ENCODE measurements around the gene GRWD1. TPM values are rescaled to one million over a fixed set of nuclear protein-coding genes. Genes with fewer than 3 reads are reported as not detected.

GRWD1 gene
- total RNA-seq, 1 experiment from 2014 or later, result 56.7 TPM

DNA sequence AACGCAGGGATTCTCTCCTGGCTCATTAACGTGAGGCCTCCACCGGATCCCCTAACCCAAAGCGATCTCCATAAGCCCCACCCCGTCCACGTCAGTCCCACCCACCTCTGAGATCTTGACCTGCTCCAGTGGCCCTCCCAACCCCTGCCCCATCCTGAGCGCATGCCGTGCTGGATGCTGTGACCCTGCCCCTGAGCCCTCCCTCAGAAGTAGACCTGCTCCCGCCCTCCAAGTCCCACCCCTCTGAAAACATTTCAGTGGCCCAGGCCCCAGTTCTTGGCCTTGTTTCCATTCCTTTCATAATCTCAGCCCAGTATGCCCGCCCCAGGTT is 46.0 kb downstream of the GRWD1 start:
- Histone ChIP-seq H3K9me3 (ENCODE audit: control insufficient read depth, insufficient read depth, low read depth, low read length) (no peaks in the 10 kb centered on the region), H3K27me3 (ENCODE audit: control insufficient read depth, insufficient read depth, low read length) (no peaks in the 10 kb centered on the region), H3K4me3 (ENCODE audit: low read depth in 2 of 2, low read length in 2 of 2) (no peak overlapping the region), H3K27ac (ENCODE audit: low read length) (no peak overlapping the region), H3K4me1 (ENCODE audit: control insufficient read depth, insufficient read depth, low read length) (peaks cover 28% of the 10 kb centered on the region), H3K36me3 (ENCODE audit: control insufficient read depth, insufficient read depth, low read length) (no peaks in the 10 kb centered on the region)
- CTCF ChIA-PET, result no interaction called here
- TF ChIP-seq TCF7L2 (IDR thresholded peaks at IDR 0.05; ENCODE audit: low read depth, low read length) (no peak), SIN3A (IDR thresholded peaks at IDR 0.05; ENCODE audit: borderline replicate concordance, insufficient read depth, low read depth, low read length) (no peak)
- TF ChIP-seq, protein P1, sequence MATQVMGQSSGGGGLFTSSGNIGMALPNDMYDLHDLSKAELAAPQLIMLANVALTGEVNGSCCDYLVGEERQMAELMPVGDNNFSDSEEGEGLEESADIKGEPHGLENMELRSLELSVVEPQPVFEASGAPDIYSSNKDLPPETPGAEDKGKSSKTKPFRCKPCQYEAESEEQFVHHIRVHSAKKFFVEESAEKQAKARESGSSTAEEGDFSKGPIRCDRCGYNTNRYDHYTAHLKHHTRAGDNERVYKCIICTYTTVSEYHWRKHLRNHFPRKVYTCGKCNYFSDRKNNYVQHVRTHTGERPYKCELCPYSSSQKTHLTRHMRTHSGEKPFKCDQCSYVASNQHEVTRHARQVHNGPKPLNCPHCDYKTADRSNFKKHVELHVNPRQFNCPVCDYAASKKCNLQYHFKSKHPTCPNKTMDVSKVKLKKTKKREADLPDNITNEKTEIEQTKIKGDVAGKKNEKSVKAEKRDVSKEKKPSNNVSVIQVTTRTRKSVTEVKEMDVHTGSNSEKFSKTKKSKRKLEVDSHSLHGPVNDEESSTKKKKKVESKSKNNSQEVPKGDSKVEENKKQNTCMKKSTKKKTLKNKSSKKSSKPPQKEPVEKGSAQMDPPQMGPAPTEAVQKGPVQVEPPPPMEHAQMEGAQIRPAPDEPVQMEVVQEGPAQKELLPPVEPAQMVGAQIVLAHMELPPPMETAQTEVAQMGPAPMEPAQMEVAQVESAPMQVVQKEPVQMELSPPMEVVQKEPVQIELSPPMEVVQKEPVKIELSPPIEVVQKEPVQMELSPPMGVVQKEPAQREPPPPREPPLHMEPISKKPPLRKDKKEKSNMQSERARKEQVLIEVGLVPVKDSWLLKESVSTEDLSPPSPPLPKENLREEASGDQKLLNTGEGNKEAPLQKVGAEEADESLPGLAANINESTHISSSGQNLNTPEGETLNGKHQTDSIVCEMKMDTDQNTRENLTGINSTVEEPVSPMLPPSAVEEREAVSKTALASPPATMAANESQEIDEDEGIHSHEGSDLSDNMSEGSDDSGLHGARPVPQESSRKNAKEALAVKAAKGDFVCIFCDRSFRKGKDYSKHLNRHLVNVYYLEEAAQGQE (IDR thresholded peaks at IDR 0.05; ENCODE audit: insufficient read depth in 1 of 2, low read depth in 2 of 2, low read length in 1 of 2), result no peak
- POLR2A ChIA-PET, result no interaction called here
- no peak for ATAC-seq
- in situ Hi-C loops (cut with HindIII; ENCODE audit: low pct_unique_long_range_greater_than_20kb, low sequenced_read_pairs) (no loop called here), intact Hi-C loops (cut with micrococcal nuclease; ENCODE audit: unreplicated experiment) (no loop called here)
- no peak for DNase-seq (ENCODE audit: low read depth, low spot score)
- BruUV-seq (replicated peaks), result no TSS peak

DNA sequence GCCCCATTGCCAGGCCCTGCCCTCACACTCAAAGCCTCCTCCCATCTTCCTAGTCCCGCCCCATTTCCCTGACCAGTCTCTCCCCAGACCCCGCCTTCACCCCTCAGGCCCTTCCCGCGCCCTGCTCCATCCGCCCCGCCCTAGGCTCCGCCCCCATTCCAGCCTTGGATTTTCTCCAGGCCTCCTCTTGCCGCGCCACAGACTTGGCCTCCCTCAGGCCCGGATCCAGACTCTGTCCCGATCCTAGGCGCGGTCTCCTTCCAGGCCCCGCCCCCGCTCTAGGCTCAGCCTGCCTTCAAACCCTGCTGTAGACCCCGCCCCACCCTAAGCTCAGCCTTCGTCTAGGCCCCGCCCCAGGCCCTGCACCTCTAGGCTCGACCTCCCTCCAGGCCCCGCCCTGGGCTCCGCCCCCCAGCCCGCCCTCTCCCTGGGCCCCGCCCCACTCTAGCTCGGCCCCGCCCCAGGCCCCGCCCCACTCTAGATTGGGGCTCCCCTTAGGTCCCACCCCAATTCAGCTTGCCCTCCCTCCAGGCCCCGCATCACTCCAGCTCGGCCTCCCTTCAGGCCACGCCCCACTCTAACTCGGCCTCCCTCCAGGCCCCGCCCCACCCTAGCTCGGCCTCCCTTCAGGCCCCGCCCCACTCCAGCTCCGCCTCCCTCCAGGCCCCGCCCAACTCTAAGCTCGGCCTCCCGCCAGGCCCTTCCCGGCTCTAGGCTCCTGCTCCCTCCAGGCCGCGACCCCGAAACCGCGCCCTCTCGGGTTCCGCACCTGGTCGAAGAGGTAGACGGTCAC is 47.3 kb downstream of the GRWD1 start:
- no peaks in the 10 kb centered on the region for H3K27me3 ChIP-seq (ENCODE audit: control insufficient read depth, insufficient read depth, low read length)
- BruUV-seq (replicated peaks), result no TSS peak
- TF ChIP-seq, protein P2, sequence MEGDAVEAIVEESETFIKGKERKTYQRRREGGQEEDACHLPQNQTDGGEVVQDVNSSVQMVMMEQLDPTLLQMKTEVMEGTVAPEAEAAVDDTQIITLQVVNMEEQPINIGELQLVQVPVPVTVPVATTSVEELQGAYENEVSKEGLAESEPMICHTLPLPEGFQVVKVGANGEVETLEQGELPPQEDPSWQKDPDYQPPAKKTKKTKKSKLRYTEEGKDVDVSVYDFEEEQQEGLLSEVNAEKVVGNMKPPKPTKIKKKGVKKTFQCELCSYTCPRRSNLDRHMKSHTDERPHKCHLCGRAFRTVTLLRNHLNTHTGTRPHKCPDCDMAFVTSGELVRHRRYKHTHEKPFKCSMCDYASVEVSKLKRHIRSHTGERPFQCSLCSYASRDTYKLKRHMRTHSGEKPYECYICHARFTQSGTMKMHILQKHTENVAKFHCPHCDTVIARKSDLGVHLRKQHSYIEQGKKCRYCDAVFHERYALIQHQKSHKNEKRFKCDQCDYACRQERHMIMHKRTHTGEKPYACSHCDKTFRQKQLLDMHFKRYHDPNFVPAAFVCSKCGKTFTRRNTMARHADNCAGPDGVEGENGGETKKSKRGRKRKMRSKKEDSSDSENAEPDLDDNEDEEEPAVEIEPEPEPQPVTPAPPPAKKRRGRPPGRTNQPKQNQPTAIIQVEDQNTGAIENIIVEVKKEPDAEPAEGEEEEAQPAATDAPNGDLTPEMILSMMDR (IDR thresholded peaks at IDR 0.05), result no peak
- TF ChIP-seq SIN3A (IDR thresholded peaks at IDR 0.05; ENCODE audit: borderline replicate concordance, insufficient read depth, low read depth, low read length) (no peak), TCF7L2 (IDR thresholded peaks at IDR 0.05; ENCODE audit: low read depth, low read length) (no peak), POLR2AphosphoS5 (IDR thresholded peaks at IDR 0.05; ENCODE audit: low read depth, low read length) (no peak; the same call in 1 of the 2 replicates)
- TF ChIP-seq, protein P1 (IDR thresholded peaks at IDR 0.05; ENCODE audit: insufficient read depth in 1 of 2, low read depth in 2 of 2, low read length in 1 of 2), result no peak
- no peaks in the 10 kb centered on the region for H3K9me3 ChIP-seq (ENCODE audit: control insufficient read depth, insufficient read depth, low read depth, low read length)
- POLR2A ChIA-PET, result interaction anchor here (0.5 to 0.7 kb wide), 6 partner anchors 20 to 408 kb away, joined by 3 to 14 read pairs (median 4); no protein-coding TSS in a partner anchor
- in situ Hi-C loops (cut with HindIII; ENCODE audit: low pct_unique_long_range_greater_than_20kb, low sequenced_read_pairs), result no loop called here
- H3K27ac ChIP-seq (ENCODE audit: low read length), result no peak overlapping the region; the same call in 1 of the 2 replicates
- DNase-seq (ENCODE audit: low read depth, low spot score), result peak; percentile 75
- peak; percentile 78 for ATAC-seq
- H3K4me1 ChIP-seq (ENCODE audit: control insufficient read depth, insufficient read depth, low read length), result peaks cover 18% of the 10 kb centered on the region
- intact Hi-C loops (cut with micrococcal nuclease; ENCODE audit: unreplicated experiment), result no loop called here
- CTCF ChIA-PET, result interaction anchor here (0.5 to 1.6 kb wide), 6 partner anchors 13 to 102 kb away, joined by 3 to 11 read pairs (median 8); no protein-coding TSS in a partner anchor
- H3K4me3 ChIP-seq (ENCODE audit: low read depth in 2 of 2, low read length in 2 of 2), result peak overlapping the region; percentile 41 to 49
- no peaks in the 10 kb centered on the region for H3K36me3 ChIP-seq (ENCODE audit: control insufficient read depth, insufficient read depth, low read length)
